Measurements from ENCODE around the gene SURF1.

The SURF1 gene

DNA sequence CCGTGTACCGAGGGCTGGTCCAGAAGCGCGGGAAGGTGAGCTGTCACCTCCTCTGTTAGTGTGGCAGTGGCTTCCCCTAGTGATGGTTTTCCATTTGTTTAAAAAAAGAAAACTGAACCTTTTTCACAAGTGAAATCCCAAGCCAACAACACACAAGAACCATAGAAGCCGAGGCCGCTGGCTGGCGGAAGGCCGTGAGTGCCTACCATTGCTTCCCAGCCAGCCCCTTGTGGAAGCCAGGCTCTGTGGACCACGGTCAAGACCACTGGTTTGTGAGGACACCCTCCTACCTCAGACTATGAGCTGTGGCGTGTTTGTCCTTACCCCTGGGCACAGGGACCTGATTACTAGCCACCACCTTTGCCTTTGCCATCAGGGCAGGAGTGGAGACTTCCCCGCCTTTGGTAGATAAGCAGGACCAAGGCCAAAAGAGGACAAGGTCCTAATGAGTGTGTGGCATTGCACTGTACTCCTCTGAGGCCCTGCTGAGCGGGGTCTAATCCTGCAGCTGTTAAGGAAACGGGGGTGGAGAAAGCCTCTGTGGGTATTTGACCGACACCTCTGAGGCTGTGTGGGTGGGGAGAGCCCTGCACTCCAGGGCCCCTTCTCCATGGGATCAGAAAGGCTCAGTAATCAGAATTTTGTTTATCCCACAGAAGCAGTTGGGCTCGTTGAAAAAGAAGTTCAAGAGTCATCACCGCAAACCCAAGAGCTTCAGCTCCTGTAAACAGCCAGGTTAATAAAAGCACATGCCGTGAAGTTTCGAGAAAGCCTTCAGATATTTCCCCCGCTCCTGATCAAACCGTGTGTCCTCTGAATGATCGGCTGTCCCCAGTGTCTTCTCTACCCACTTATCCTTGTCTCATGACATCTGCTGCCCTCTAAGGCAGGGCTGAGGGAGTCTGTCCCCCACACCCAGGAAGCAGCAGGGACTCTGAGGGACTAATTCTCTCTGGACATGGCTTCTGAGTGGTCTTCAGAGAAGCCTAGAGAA, 4.4 kb upstream of the SURF1 start:
- H3K27ac ChIP-seq, result 0 out of 2 replicates have a peak overlapping the region, but pooled peaks have one; percentile 18

DNA sequence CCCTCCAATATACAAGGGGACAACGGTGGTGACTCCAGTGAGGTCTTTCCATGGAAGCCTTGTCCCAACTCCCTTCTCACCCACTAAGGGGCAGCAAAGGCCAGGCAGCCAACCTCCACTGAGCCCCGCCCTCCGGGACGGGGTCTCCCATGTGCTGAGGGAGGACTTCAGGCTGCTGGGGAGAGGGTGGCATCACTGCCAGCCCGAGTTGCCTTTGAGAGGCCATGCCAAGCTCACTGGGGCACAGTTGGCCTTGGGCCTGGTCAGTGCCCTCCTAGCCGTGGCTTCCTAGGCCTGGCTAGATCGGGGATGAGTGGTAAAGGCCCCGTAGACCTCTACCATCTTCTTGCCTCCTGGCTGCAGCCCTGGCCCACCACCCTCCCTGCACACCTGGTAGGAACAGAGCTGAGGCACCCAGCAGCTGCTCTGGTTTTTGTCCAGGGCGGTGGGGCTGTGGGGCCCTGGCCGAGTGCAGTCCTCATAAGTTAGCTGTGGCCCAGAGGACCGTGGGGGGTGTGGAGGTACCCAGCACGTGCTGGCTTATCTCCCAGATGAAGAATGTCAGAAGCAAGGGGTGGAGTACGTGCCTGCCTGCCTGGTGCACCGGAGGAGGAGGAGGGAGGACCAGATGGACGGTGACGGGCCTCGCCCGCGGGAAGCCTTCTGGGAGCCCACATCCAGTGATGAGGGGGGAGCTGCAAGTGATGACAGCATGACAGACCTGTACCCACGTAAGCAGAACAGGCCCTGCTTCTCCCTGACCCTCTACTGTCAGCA, 3.3 kb upstream of the SURF1 start:
- H3K27ac ChIP-seq, result no peak overlapping the region
- TF ChIP-seq ZFX (IDR thresholded peaks at IDR 0.05; ENCODE audit: borderline replicate concordance), result no peak
- TF ChIP-seq, protein P1, sequence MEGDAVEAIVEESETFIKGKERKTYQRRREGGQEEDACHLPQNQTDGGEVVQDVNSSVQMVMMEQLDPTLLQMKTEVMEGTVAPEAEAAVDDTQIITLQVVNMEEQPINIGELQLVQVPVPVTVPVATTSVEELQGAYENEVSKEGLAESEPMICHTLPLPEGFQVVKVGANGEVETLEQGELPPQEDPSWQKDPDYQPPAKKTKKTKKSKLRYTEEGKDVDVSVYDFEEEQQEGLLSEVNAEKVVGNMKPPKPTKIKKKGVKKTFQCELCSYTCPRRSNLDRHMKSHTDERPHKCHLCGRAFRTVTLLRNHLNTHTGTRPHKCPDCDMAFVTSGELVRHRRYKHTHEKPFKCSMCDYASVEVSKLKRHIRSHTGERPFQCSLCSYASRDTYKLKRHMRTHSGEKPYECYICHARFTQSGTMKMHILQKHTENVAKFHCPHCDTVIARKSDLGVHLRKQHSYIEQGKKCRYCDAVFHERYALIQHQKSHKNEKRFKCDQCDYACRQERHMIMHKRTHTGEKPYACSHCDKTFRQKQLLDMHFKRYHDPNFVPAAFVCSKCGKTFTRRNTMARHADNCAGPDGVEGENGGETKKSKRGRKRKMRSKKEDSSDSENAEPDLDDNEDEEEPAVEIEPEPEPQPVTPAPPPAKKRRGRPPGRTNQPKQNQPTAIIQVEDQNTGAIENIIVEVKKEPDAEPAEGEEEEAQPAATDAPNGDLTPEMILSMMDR (IDR thresholded peaks at IDR 0.05), result 0 out of 2 replicates have a peak, but pooled peaks have one; percentile 18

More for the DNA sequence above, 4.4 kb upstream of the SURF1 start:
- TF ChIP-seq ZFX (IDR thresholded peaks at IDR 0.05; ENCODE audit: borderline replicate concordance), result no peak
- TF ChIP-seq, protein P1 (IDR thresholded peaks at IDR 0.05), result no peak

DNA sequence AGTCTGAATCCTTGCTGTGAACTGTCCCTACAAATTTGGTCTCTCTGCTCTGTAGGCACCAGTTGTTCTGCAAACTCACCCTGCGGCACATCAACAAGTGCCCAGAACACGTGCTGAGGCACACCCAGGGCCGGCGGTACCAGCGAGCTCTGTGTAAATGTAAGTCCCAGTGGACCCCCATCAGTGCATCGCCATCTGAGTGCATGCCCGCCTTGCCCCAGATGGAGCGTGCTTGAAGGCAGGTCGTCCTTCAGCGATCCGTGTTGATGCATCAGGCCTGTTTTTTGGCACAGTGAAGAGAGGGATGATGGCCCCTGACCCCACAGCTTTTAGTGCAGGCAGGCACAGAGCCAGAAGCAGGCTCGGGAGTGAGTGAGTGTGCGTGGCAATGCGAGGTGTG, 1.4 kb upstream of the SURF1 start:
- H3K27ac ChIP-seq, result peak overlapping the region; percentile 71
- no peak for TF ChIP-seq ZFX (IDR thresholded peaks at IDR 0.05; ENCODE audit: borderline replicate concordance)
- TF ChIP-seq, protein P1 (IDR thresholded peaks at IDR 0.05), result no peak

DNA sequence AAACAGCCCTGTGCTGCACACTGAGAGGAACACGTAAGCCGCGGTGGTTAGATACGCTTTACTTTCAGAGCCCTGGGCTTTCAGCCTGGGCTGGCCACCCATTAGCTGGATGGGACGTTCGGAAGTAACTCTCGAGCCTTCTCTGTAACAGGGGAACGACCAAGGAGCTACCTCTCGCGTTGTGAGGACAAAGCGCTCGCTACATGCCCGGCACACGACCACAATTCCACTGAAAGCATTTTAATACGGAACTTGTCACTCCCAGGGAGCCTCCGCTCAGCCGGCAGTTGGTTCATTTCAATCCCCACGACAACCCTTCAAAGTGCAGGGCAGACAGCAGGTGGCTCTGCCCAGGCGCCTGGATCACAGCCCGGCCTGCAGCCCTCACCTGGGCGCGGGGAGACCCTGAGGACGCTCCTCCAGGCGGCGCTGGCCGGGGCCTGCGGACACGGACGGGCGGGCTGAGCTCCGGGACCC, 368 bp downstream of the SURF1 start:
- peak overlapping the region; percentile 71 for H3K27ac ChIP-seq
- TF ChIP-seq, protein P1 (IDR thresholded peaks at IDR 0.05), result no peak
- no peak for TF ChIP-seq ZFX (IDR thresholded peaks at IDR 0.05; ENCODE audit: borderline replicate concordance)

DNA sequence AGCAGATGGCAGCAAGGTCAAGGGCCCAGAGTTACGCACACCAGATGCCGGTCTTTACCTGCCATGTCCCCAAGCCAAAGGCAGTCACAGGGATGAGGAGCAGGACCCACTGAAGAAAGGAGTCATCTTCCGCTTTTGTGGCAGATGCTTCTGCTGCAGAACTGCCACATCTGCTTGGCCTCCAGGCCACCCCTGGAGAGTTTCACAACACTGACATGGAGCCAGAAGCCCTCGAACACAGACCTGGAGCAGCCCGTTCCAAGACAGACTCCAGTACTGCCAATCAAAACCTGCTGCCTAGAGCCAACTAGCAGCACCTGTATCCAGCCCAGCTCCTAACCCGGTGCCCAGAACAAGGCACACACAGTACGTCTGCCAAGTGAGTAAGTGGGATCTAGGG, 1.5 kb downstream of the SURF1 start:
- TF ChIP-seq, protein P1 (IDR thresholded peaks at IDR 0.05), result no peak
- TF ChIP-seq ZFX (IDR thresholded peaks at IDR 0.05; ENCODE audit: borderline replicate concordance), result no peak
- peak overlapping the region; percentile 71; the same call in 1 of the 2 replicates for H3K27ac ChIP-seq

DNA sequence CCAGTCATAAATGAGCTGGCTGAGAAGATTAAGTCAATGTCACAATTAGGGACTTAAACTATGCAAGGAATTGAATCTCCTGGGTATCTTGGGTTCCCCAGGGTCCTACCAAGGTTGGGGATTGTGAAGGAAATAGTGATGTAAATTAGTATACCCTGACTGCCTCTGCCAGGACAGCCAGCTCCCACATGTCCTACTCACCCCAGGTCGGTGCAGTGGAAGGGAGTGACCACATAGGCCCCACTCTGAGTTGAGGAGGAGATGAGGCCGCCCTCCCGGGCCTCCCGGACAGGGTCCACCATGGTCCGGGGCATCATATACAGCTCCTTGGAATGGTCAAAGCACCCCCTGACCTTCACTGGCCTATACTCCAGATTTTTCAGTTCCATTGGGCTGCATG, 2.7 kb downstream of the SURF1 start:
- no peak for TF ChIP-seq ZFX (IDR thresholded peaks at IDR 0.05; ENCODE audit: borderline replicate concordance)
- TF ChIP-seq, protein P1 (IDR thresholded peaks at IDR 0.05), result no peak
- H3K27ac ChIP-seq, result peak overlapping the region; percentile 92

Measured in 22Rv1 (cell line).